ENCODE data around the gene SYT17. TPM values are rescaled to one million over a fixed set of nuclear protein-coding genes. Genes with fewer than 3 reads are reported as not detected.
A peak's percentile ranks its signal among the peaks of the same experiment; 100 is the strongest.

Gene SYT17
- total RNA-seq (2021): 36.6 and 45.2 TPM in 2 replicates
- Bru-seq, nascent RNA: percentile 68 among the genes with signal in this experiment
- percentile 86 among the genes with signal in this experiment for BruChase-seq, experiment 1, labeled RNA remaining after a 2-hour chase
- percentile 61 among the genes with signal in this experiment for BruChase-seq, experiment 2, labeled RNA remaining after a 6-hour chase
- long read RNA-seq, partial matches to known transcripts: 1 of 17 reads
- long read RNA-seq, other reads (novel, unspliced or antisense): 16 of 17 reads

- H3F3A ChIP-seq (ENCODE audit: insufficient read depth, low read depth): peaks cover 13% of the 10 kb centered on the region
- H3K4me2 ChIP-seq: peak within 1 kb of the TSS; percentile 94
- H4K20me1 ChIP-seq (ENCODE audit: insufficient read depth): no peaks in the 10 kb centered on the region
- 0 out of 2 replicates have a peak, but pooled peaks cover 8% of the 10 kb centered on the region for H3K79me2 ChIP-seq (ENCODE audit: low read depth)
- H2AFZ ChIP-seq: peak within 1 kb of the TSS; percentile 91
- H3K27ac ChIP-seq: 0 out of 2 replicates have a peak within 1 kb of the TSS, but pooled peaks have one; percentile 25
- H3K9me2 ChIP-seq (ENCODE audit: insufficient read depth): no peaks in the 10 kb centered on the region
- ChIA-PET CTCF (no interaction called here), POLR2A (ENCODE audit: unreplicated experiment) (no interaction called here)
- no peaks in the 10 kb centered on the region for H3K9me3 ChIP-seq (ENCODE audit: insufficient read depth, low read depth)
- H3K4me1 ChIP-seq (replicated peaks; ENCODE audit: insufficient read depth): peaks cover 33% of the 10 kb centered on the region
- no peaks in the 10 kb centered on the region for H3K27me3 ChIP-seq (ENCODE audit: insufficient read depth, low read depth)
- intact Hi-C loops (cut with micrococcal nuclease; ENCODE audit: unreplicated experiment): loop anchor here (1.0 to 5.0 kb wide), 3 partner anchors 207 to 719 kb away; no protein-coding TSS in a partner anchor
- H3K4me3 ChIP-seq: peak within 1 kb of the TSS; percentile 96
- BruUV-seq (replicated peaks): no TSS peak
- TF ChIP-seq CTCF (conservative IDR thresholded peaks at IDR 0.05) (peak; percentile 75), EZH2 (IDR thresholded peaks at IDR 0.05; ENCODE audit: low read depth) (no peak)
- H3K36me3 ChIP-seq (ENCODE audit: low read depth): no peaks in the 10 kb centered on the region
- DNase-seq: peak; percentile 60 to 90
Measured at GRCh38 chr16:19167710-19168370, at the start of gene SYT17. Gene SYT17 (plus strand): TSS chr16:19168240. CDS start chr16:19168647, 407 bp downstream.

DNA sequence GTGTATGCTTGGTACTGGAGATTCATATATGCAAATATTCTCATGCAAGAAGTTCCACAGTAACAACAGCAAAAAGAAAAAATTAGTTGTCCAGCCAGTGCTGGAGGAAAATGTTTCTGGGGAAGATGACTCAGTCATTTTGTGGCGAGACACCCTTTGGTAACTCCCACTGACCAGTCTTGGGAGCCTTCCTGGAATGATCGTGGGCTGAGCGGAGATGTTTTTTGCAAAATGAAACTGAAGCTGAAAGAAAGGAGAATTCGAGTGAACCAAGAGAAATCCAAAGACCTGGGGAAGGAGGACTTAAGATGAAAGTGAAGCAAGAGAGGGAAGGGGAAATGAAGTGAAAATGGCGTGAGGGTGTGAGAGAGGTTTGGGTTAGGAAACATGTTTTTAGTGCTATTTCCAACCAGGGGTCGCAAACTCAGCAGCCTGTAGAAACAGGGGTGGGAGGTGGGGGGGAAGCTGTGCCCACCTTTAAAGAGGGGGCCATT lies 49.1 kb upstream of the SYT17 start:
- peak; percentile 73 to 84 for DNase-seq

More for the DNA sequence above, 49.1 kb upstream of the SYT17 start:
- ChIA-PET CTCF (interaction anchor here (0.6 to 1.3 kb wide), 8 partner anchors 12 to 1181 kb away, joined by 3 to 5 read pairs (median 4); no protein-coding TSS in a partner anchor), POLR2A (ENCODE audit: unreplicated experiment) (interaction anchor here (0.5 to 1.4 kb wide), 7 partner anchors 8 to 402 kb away, joined by 3 to 21 read pairs (median 8); no protein-coding TSS in a partner anchor)
- peak overlapping the region; percentile 59 for H3K4me3 ChIP-seq
- peak overlapping the region; percentile 90 for H3K4me2 ChIP-seq
- peaks cover 66% of the 10 kb centered on the region for H3K4me1 ChIP-seq (replicated peaks; ENCODE audit: insufficient read depth)
- BruUV-seq (replicated peaks): no TSS peak
- peaks cover 35% of the 10 kb centered on the region for H3K36me3 ChIP-seq (ENCODE audit: low read depth)
- no peak for TF ChIP-seq CTCF (conservative IDR thresholded peaks at IDR 0.05)
- no peak for TF ChIP-seq EZH2 (IDR thresholded peaks at IDR 0.05; ENCODE audit: low read depth)
- no peaks in the 10 kb centered on the region for H3K27me3 ChIP-seq (ENCODE audit: insufficient read depth, low read depth)
- peak overlapping the region; percentile 96 for H3K27ac ChIP-seq
- H3K79me2 ChIP-seq (ENCODE audit: low read depth): peaks cover 86% of the 10 kb centered on the region
- no peak overlapping the region for H2AFZ ChIP-seq
- peaks cover 75% of the 10 kb centered on the region for H3F3A ChIP-seq (ENCODE audit: insufficient read depth, low read depth)
- peaks cover 17% of the 10 kb centered on the region for H4K20me1 ChIP-seq (ENCODE audit: insufficient read depth)
- H3K9me2 ChIP-seq (ENCODE audit: insufficient read depth): no peaks in the 10 kb centered on the region
- no peaks in the 10 kb centered on the region for H3K9me3 ChIP-seq (ENCODE audit: insufficient read depth, low read depth)
- intact Hi-C loops (cut with micrococcal nuclease; ENCODE audit: unreplicated experiment): loop anchor here (1.0 to 10.0 kb wide), 3 partner anchors 17 to 386 kb away; no protein-coding TSS in a partner anchor

Measured in PC-9 (cell line).